Measurements from ENCODE around the gene CRB2.

- TF ChIP-seq, protein P1, sequence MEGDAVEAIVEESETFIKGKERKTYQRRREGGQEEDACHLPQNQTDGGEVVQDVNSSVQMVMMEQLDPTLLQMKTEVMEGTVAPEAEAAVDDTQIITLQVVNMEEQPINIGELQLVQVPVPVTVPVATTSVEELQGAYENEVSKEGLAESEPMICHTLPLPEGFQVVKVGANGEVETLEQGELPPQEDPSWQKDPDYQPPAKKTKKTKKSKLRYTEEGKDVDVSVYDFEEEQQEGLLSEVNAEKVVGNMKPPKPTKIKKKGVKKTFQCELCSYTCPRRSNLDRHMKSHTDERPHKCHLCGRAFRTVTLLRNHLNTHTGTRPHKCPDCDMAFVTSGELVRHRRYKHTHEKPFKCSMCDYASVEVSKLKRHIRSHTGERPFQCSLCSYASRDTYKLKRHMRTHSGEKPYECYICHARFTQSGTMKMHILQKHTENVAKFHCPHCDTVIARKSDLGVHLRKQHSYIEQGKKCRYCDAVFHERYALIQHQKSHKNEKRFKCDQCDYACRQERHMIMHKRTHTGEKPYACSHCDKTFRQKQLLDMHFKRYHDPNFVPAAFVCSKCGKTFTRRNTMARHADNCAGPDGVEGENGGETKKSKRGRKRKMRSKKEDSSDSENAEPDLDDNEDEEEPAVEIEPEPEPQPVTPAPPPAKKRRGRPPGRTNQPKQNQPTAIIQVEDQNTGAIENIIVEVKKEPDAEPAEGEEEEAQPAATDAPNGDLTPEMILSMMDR (IDR thresholded peaks at IDR 0.05 in 2 of 3, conservative IDR thresholded peaks at IDR 0.05 in 1 of 3; ENCODE audit: borderline replicate concordance in 1 of 3, insufficient read depth in 1 of 3, low read depth in 2 of 3, low read length in 2 of 3): no peak
- no peak for TF ChIP-seq EZH2 (IDR thresholded peaks at IDR 0.05)
These were observed 27.6 kb downstream of the CRB2 start for GRCh38 chr9:123383512-123384170.
